Measurements from ENCODE around the gene CRYGN.

Gene CRYGN

GRCh38 chr7:151459726-151460473 lies 20.0 kb upstream of the CRYGN start:
- peak; percentile 9 to 66 for DNase-seq

- no peak for DNase-seq
These were observed 17.6 kb upstream of the CRYGN start for GRCh38 chr7:151457534-151457933.

GRCh38 chr7:151456782-151457181 lies 16.8 kb upstream of the CRYGN start:
- DNase-seq: no peak

GRCh38 chr7:151456276-151456675 lies 16.3 kb upstream of the CRYGN start:
- no peak for DNase-seq

GRCh38 chr7:151455690-151456089 lies 15.7 kb upstream of the CRYGN start:
- no peak for DNase-seq

GRCh38 chr7:151454932-151455530 lies 15.1 kb upstream of the CRYGN start:
- DNase-seq: no peak

GRCh38 chr7:151454305-151454704 lies 14.4 kb upstream of the CRYGN start:
- DNase-seq: no peak

GRCh38 chr7:151453326-151453791 lies 13.4 kb upstream of the CRYGN start:
- no peak for DNase-seq

- no peak for DNase-seq
These were observed 12.9 kb upstream of the CRYGN start for GRCh38 chr7:151452680-151453325.

- no peak for DNase-seq
These were observed 12.0 kb upstream of the CRYGN start for GRCh38 chr7:151451626-151452571.

- DNase-seq: no peak
These were observed 11.2 kb upstream of the CRYGN start for GRCh38 chr7:151451156-151451555.

- DNase-seq: no peak
These were observed 10.0 kb upstream of the CRYGN start for GRCh38 chr7:151449990-151450389.

- peak; percentile 21 to 74 for DNase-seq
These were observed 8.6 kb upstream of the CRYGN start for GRCh38 chr7:151448261-151449252.

- DNase-seq: no peak
These were observed 7.9 kb upstream of the CRYGN start for GRCh38 chr7:151447901-151448260.

- no peak for DNase-seq
These were observed 7.4 kb upstream of the CRYGN start for GRCh38 chr7:151447312-151447711.

GRCh38 chr7:151446412-151446811 lies 6.5 kb upstream of the CRYGN start:
- DNase-seq: no peak

GRCh38 chr7:151444632-151445031 lies 4.7 kb upstream of the CRYGN start:
- DNase-seq: no peak

- no peak for DNase-seq
These were observed 3.0 kb upstream of the CRYGN start for GRCh38 chr7:151442776-151443496.

GRCh38 chr7:151440799-151441445 lies 981 bp upstream of the CRYGN start:
- DNase-seq: no peak

GRCh38 chr7:151438864-151439601 lies 908 bp downstream of the CRYGN start:
- no peak for DNase-seq
